ENCODE data around the gene PCDHAC1. TPM values are rescaled to one million over a fixed set of nuclear protein-coding genes. Genes with fewer than 3 reads are reported as not detected.

PCDHAC1 gene
- polyA plus RNA-seq, 3 donors: 0.09 to 0.17 (median 0.09) TPM

DNA sequence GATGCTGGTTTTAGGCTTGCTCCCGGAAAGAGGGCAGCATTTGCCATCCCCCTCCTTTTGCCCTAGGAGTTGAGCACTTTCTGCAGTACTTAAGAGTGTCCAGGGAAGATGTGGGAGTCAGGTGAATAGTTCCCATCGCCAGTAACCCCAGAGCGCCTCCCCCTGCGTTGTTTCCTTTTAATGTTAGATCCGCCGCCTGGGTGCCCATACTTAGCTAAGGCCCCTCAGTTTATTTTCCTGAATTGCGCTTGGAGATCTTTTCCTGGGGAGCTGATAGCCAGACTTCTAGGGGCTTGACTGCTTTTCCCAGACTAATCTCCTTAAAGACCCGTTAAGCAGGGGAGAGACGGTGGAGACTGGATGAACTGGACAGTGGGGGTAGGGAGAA lies 39.8 kb downstream of the PCDHAC1 start:
- DNase-seq (ENCODE audit: extremely low read depth in 1 of 11, low read depth in 9 of 11, low spot score in 4 of 11): no peak

GRCh38 chr5:140966293-140967225 lies 40.5 kb downstream of the PCDHAC1 start, which contains the start of gene PCDHAC2:
TSS of gene PCDHAC2 (plus strand) at chr5:140966476. CDS start at chr5:140966767, 291 bp downstream.
- peak in 10 of 11 donors; percentile 24 to 59 (median 34) for DNase-seq (ENCODE audit: extremely low read depth in 1 of 11, low read depth in 9 of 11, low spot score in 4 of 11)

DNA sequence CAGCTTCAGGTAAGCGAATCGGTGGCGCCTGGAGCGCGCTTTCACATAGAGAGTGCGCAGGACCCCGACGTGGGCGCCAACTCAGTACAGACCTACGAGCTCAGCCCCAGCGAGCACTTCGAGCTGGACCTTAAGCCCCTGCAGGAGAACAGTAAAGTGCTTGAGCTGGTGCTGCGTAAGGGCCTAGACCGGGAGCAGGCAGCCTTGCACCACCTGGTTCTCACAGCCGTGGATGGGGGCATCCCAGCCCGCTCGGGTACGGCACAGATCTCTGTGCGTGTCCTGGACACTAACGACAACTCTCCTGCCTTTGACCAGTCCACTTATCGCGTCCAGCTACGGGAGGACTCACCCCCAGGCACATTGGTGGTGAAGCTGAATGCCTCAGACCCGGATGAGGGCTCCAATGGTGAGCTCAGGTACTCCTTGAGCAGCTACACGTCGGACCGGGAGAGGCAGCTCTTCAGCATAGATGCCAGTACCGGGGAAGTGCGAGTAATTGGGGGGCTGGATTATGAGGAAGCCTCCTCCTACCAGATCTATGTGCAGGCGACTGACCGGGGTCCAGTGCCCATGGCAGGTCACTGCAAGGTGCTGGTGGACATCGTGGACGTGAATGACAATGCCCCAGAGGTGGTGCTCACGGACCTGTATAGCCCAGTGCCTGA lies 41.3 kb downstream of the PCDHAC1 start:
- peak in 1 of 11 donors; percentile 0 for DNase-seq (ENCODE audit: extremely low read depth in 1 of 11, low read depth in 9 of 11, low spot score in 4 of 11)

DNA sequence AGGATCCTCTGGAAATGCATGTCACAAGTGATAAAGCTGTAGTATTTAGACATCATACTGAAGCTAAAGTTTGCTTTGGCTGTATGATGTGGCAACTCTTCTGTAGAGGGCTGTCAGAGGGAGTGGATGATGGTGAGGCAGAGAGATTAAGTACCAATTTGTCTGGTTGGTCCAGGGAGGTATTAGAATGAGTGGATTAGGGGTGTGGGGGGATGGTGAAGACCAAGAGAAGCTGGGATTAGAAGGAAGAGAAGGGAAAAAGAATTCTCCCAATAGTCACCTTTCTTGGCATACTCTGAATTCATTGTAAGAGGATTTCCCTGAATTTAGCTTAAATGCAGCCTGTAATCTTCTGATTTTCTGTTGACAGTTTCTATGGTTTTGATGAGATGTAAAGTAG lies 43.8 kb downstream of the PCDHAC1 start:
- DNase-seq (ENCODE audit: extremely low read depth in 1 of 11, low read depth in 9 of 11, low spot score in 4 of 11): no peak

- DNase-seq (ENCODE audit: extremely low read depth in 1 of 11, low read depth in 9 of 11, low spot score in 4 of 11): no peak
Observed at GRCh38 chr5:140973550-140973949, 47.5 kb downstream of the PCDHAC1 start.

- no peak for DNase-seq (ENCODE audit: extremely low read depth in 1 of 11, low read depth in 9 of 11, low spot score in 4 of 11)
Observed at GRCh38 chr5:140977003-140977402, 50.9 kb downstream of the PCDHAC1 start.

- no peak for DNase-seq (ENCODE audit: extremely low read depth in 1 of 11, low read depth in 9 of 11, low spot score in 4 of 11)
Observed at GRCh38 chr5:140978260-140978659, 52.2 kb downstream of the PCDHAC1 start.

DNA sequence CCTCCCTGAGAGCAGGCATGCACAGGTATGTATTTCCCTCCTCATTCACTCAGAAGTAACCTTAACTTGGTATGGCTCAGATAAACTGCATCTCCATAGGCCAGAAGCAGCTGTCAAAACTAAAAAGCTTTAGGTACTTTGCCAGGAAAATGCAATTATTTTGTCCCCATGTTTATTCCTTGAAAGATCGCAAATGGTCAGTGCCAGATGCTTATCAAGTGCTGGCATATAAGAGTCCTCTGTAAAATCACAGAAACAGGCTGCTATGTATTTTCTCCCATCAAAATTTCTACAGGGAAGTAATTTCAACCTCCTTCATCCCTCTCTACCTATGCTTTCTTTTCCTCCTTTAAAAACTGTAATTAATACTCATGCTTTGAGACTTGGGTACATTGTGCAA lies 52.9 kb downstream of the PCDHAC1 start:
- DNase-seq (ENCODE audit: extremely low read depth in 1 of 11, low read depth in 9 of 11, low spot score in 4 of 11): no peak

Other genes with a start within 250 kb of the PCDHAC1 start
- gene HARS1, start 234.9 kb upstream of the PCDHAC1 start, polyA plus RNA-seq (ENCODE audit: insufficient read length in 3 of 3): 10 to 100 TPM; 70.5 to 78.3 (median 71.8) TPM
- 10 to 100 TPM; 42.6 to 54.8 (median 46.8) TPM for gene HARS2, start 234.8 kb upstream of the PCDHAC1 start, polyA plus RNA-seq (ENCODE audit: insufficient read length in 3 of 3)
- 100 to 1,000 TPM; 103 to 141 (median 128) TPM for gene ZMAT2, start 225.9 kb upstream of the PCDHAC1 start, polyA plus RNA-seq (ENCODE audit: insufficient read length in 3 of 3)
- gene PCDHA1, start 140.2 kb upstream of the PCDHAC1 start, polyA plus RNA-seq (ENCODE audit: insufficient read length in 3 of 3): under 1 TPM in 1 of 3 donors, not detected in 2; 0.09 TPM
- gene PCDHA2, start 131.4 kb upstream of the PCDHAC1 start, polyA plus RNA-seq (ENCODE audit: insufficient read length in 3 of 3): under 1 TPM; 0.24 to 0.37 (median 0.30) TPM
- gene PCDHA3, start 125.2 kb upstream of the PCDHAC1 start, polyA plus RNA-seq (ENCODE audit: insufficient read length in 3 of 3): under 1 TPM; 0.36 to 0.41 (median 0.37) TPM
- gene PCDHA4, start 119.2 kb upstream of the PCDHAC1 start, polyA plus RNA-seq (ENCODE audit: insufficient read length in 3 of 3): 1 to 10 TPM in 2 of 3 donors, under 1 TPM in 1; 0.96 to 1.1 (median 1.0) TPM
- under 1 TPM in 2 of 3 donors, not detected in 1; 0.06 to 0.21 TPM for gene PCDHA5, start 104.7 kb upstream of the PCDHAC1 start, polyA plus RNA-seq (ENCODE audit: insufficient read length in 3 of 3)
- under 1 TPM; 0.16 to 0.41 (median 0.40) TPM for gene PCDHA6, start 98.3 kb upstream of the PCDHAC1 start, polyA plus RNA-seq (ENCODE audit: insufficient read length in 3 of 3)
- gene PCDHA7, start 92.0 kb upstream of the PCDHAC1 start, polyA plus RNA-seq (ENCODE audit: insufficient read length in 3 of 3): under 1 TPM; 0.23 to 0.33 (median 0.26) TPM
- gene PCDHA8, start 85.1 kb upstream of the PCDHAC1 start, polyA plus RNA-seq (ENCODE audit: insufficient read length in 3 of 3): under 1 TPM; 0.06 to 0.09 (median 0.09) TPM
- gene PCDHA9, start 77.9 kb upstream of the PCDHAC1 start, polyA plus RNA-seq (ENCODE audit: insufficient read length in 3 of 3): under 1 TPM; 0.03 to 0.05 (median 0.04) TPM
- gene PCDHA10, start 70.4 kb upstream of the PCDHAC1 start, polyA plus RNA-seq (ENCODE audit: insufficient read length in 3 of 3): under 1 TPM; 0.23 to 0.91 (median 0.75) TPM
- gene PCDHA11, start 57.3 kb upstream of the PCDHAC1 start, polyA plus RNA-seq (ENCODE audit: insufficient read length in 3 of 3): under 1 TPM; 0.09 to 0.29 (median 0.17) TPM
- gene PCDHA12, start 51.0 kb upstream of the PCDHAC1 start, polyA plus RNA-seq (ENCODE audit: insufficient read length in 3 of 3): under 1 TPM in 2 of 3 donors, not detected in 1; 0.11 to 0.12 TPM
- gene PCDHA13, start 44.2 kb upstream of the PCDHAC1 start, polyA plus RNA-seq (ENCODE audit: insufficient read length in 3 of 3): not detected
- under 1 TPM; 0.52 to 0.65 (median 0.64) TPM for gene PCDHAC2, start 40.2 kb downstream of the PCDHAC1 start, polyA plus RNA-seq (ENCODE audit: insufficient read length in 3 of 3)
- under 1 TPM; 0.04 to 0.12 (median 0.12) TPM for gene PCDHB1, start 125.1 kb downstream of the PCDHAC1 start, polyA plus RNA-seq (ENCODE audit: insufficient read length in 3 of 3)
- 10 to 100 TPM in 1 of 3 donors, 1 to 10 TPM in 2; 4.9 to 11.5 (median 5.1) TPM for gene PCDHB2, start 168.3 kb downstream of the PCDHAC1 start, polyA plus RNA-seq (ENCODE audit: insufficient read length in 3 of 3)
- gene PCDHB3, start 174.2 kb downstream of the PCDHAC1 start, polyA plus RNA-seq (ENCODE audit: insufficient read length in 3 of 3): 1 to 10 TPM; 3.3 to 3.9 (median 3.5) TPM
- gene PCDHB4, start 195.5 kb downstream of the PCDHAC1 start, polyA plus RNA-seq (ENCODE audit: insufficient read length in 3 of 3): 1 to 10 TPM; 1.2 to 2.6 (median 1.7) TPM
- gene PCDHB5, start 208.9 kb downstream of the PCDHAC1 start, polyA plus RNA-seq (ENCODE audit: insufficient read length in 3 of 3): 1 to 10 TPM; 6.0 to 9.0 (median 8.5) TPM
- 1 to 10 TPM; 2.4 to 3.2 (median 3.0) TPM for gene PCDHB6, start 223.8 kb downstream of the PCDHAC1 start, polyA plus RNA-seq (ENCODE audit: insufficient read length in 3 of 3)
- 1 to 10 TPM; 4.0 to 4.4 (median 4.2) TPM for gene PCDHB7, start 246.3 kb downstream of the PCDHAC1 start, polyA plus RNA-seq (ENCODE audit: insufficient read length in 3 of 3)